Activated CD8-positive, alpha-beta memory T cell treated with anti-CD3 and anti-CD28 coated beads, Interleukin-2, amount 10 ng/mL, durations not matched to agents 7 days and 5 days (primary cell): ENCODE results near the gene BLM. TPM values are rescaled to one million over a fixed set of nuclear protein-coding genes. Genes with fewer than 3 reads are reported as not detected.

Experiments
- ATAC-seq: fragments of 150-1000 bp; cut with Tn5 transposase; one replicate; pipeline ENCODE4 v1.10.0; 2021; ENCODE audit warnings: moderate library complexity
- CTCF ChIA-PET: fragments of 350-600 bp; sonication (Branson Sonifier 250); formaldehyde crosslinking; loops from one replicate; lab custom pipeline; 2021; ENCODE audit warnings: antibody characterized with exemption; lab: Charles Lee
- DNase-seq: peaks from one replicate; pipeline ENCODE4 v3.0.0-alpha.2; 2020
- H3K27ac Mint-ChIP-seq: one replicate; pipeline ENCODE4 v1.8.0; 2021; ENCODE audit warnings: mild to moderate bottlenecking, mixed read lengths
- H3K27me3 Mint-ChIP-seq: one replicate; pipeline ENCODE4 v1.8.0; 2021; ENCODE audit warnings: mixed read lengths
- H3K36me3 Mint-ChIP-seq: one replicate; pipeline ENCODE4 v1.8.0; 2021; ENCODE audit warnings: mild to moderate bottlenecking, mixed read lengths
- H3K4me1 Mint-ChIP-seq: one replicate; pipeline ENCODE4 v1.8.0; 2021; ENCODE audit warnings: mixed read lengths
- H3K4me3 Mint-ChIP-seq: one replicate; pipeline ENCODE4 v1.8.0; 2021; ENCODE audit warnings: mild to moderate bottlenecking, moderate library complexity, mixed read lengths
- H3K9me3 Mint-ChIP-seq: one replicate; pipeline ENCODE4 v1.8.0; 2022; ENCODE audit warnings: low read depth, mixed read lengths
- total RNA-seq, 2 experiments: library from RNA; stranded (reverse); gene quantifications; one replicate each; pipeline ENCODE4 v1.2.3, GENCODE V29; 2021

BLM gene
- total RNA-seq, 2 experiments from 2014 or later = 83.4 to 92.7 TPM

GRCh38 chr15:90857883-90858443 is 140.8 kb downstream of the BLM start:
- CTCF ChIA-PET = interaction anchor here (0.8 to 1.2 kb wide), 5 partner anchors 10 to 140 kb away, joined by 3 to 4 read pairs (median 3); partner anchors contain the start of gene FURIN
- DNase-seq (no peak), ATAC-seq (no peak)
- Mint-ChIP-seq H3K27ac (peak overlapping the region; percentile 66), H3K4me1 (peaks cover 78% of the 10 kb centered on the region), H3K36me3 (peaks cover 16% of the 10 kb centered on the region), H3K9me3 (no peaks in the 10 kb centered on the region), H3K27me3 (no peaks in the 10 kb centered on the region), H3K4me3 (no peak overlapping the region)

GRCh38 chr15:90859234-90860131 is 142.3 kb downstream of the BLM start:
- Mint-ChIP-seq H3K36me3 (peaks cover 9% of the 10 kb centered on the region), H3K27ac (peak overlapping the region; percentile 79), H3K4me1 (peaks cover 76% of the 10 kb centered on the region), H3K9me3 (no peaks in the 10 kb centered on the region), H3K4me3 (no peak overlapping the region), H3K27me3 (no peaks in the 10 kb centered on the region)
- CTCF ChIA-PET = interaction anchor here (0.7 to 1.4 kb wide), 6 partner anchors 9 to 141 kb away, joined by 3 to 4 read pairs (median 3); partner anchors contain the start of gene FURIN
- DNase-seq = no peak
- no peak for ATAC-seq

- CTCF ChIA-PET = no interaction called here
- DNase-seq (no peak), ATAC-seq (no peak)
- no peak overlapping the region for H3K27ac Mint-ChIP-seq
- H3K9me3 Mint-ChIP-seq = no peaks in the 10 kb centered on the region
- no peak overlapping the region for H3K4me3 Mint-ChIP-seq
- no peaks in the 10 kb centered on the region for H3K27me3 Mint-ChIP-seq
- H3K4me1 Mint-ChIP-seq = peaks cover 67% of the 10 kb centered on the region
- H3K36me3 Mint-ChIP-seq = peaks cover 6% of the 10 kb centered on the region
Observed at GRCh38 chr15:90860450-90860849, 143.3 kb downstream of the BLM start.

GRCh38 chr15:90860942-90861675 is 144.0 kb downstream of the BLM start:
- DNase-seq (no peak), ATAC-seq (no peak)
- Mint-ChIP-seq H3K27me3 (no peaks in the 10 kb centered on the region), H3K4me3 (no peak overlapping the region), H3K4me1 (peaks cover 64% of the 10 kb centered on the region), H3K36me3 (peaks cover 6% of the 10 kb centered on the region), H3K9me3 (no peaks in the 10 kb centered on the region), H3K27ac (no peak overlapping the region)
- CTCF ChIA-PET = no interaction called here

GRCh38 chr15:90862487-90862886 is 145.3 kb downstream of the BLM start:
- H3K9me3 Mint-ChIP-seq = no peaks in the 10 kb centered on the region
- no peak for ATAC-seq
- CTCF ChIA-PET = interaction anchor here (1.6 kb wide), 1 partner anchor 48 kb away, joined by 3 read pairs; no protein-coding TSS in a partner anchor
- H3K27me3 Mint-ChIP-seq = no peaks in the 10 kb centered on the region
- peaks cover 57% of the 10 kb centered on the region for H3K4me1 Mint-ChIP-seq
- no peak overlapping the region for H3K4me3 Mint-ChIP-seq
- DNase-seq = no peak
- H3K36me3 Mint-ChIP-seq = peaks cover 6% of the 10 kb centered on the region
- no peak overlapping the region for H3K27ac Mint-ChIP-seq

- peak overlapping the region; percentile 48 for H3K27ac Mint-ChIP-seq
- H3K9me3 Mint-ChIP-seq = no peaks in the 10 kb centered on the region
- no peak overlapping the region for H3K4me3 Mint-ChIP-seq
- no peak for DNase-seq
- H3K4me1 Mint-ChIP-seq = peaks cover 54% of the 10 kb centered on the region
- peaks cover 4% of the 10 kb centered on the region for H3K36me3 Mint-ChIP-seq
- ATAC-seq = no peak
- H3K27me3 Mint-ChIP-seq = no peaks in the 10 kb centered on the region
- CTCF ChIA-PET = interaction anchor here (1.6 kb wide), 1 partner anchor 48 kb away, joined by 3 read pairs; no protein-coding TSS in a partner anchor
Observed at GRCh38 chr15:90862964-90863778, 146.0 kb downstream of the BLM start.

GRCh38 chr15:90863987-90864386 is 146.8 kb downstream of the BLM start:
- peaks cover 61% of the 10 kb centered on the region for H3K4me1 Mint-ChIP-seq
- no peak for ATAC-seq
- DNase-seq = no peak
- no peak overlapping the region for H3K4me3 Mint-ChIP-seq
- peak overlapping the region; percentile 48 for H3K27ac Mint-ChIP-seq
- H3K36me3 Mint-ChIP-seq = peaks cover 4% of the 10 kb centered on the region
- no peaks in the 10 kb centered on the region for H3K27me3 Mint-ChIP-seq
- CTCF ChIA-PET = interaction anchor here (1.6 kb wide), 1 partner anchor 49 kb away, joined by 3 read pairs; no protein-coding TSS in a partner anchor
- no peaks in the 10 kb centered on the region for H3K9me3 Mint-ChIP-seq

GRCh38 chr15:90864507-90864906 is 147.4 kb downstream of the BLM start:
- Mint-ChIP-seq H3K27me3 (no peaks in the 10 kb centered on the region), H3K4me1 (peaks cover 61% of the 10 kb centered on the region), H3K4me3 (no peak overlapping the region), H3K27ac (no peak overlapping the region), H3K9me3 (no peaks in the 10 kb centered on the region), H3K36me3 (peaks cover 2% of the 10 kb centered on the region)
- ATAC-seq = no peak
- no peak for DNase-seq
- CTCF ChIA-PET = no interaction called here

- DNase-seq (no peak), ATAC-seq (no peak)
- CTCF ChIA-PET = interaction anchor here (0.7 kb wide), 1 partner anchor 48 kb away, joined by 3 read pairs; no protein-coding TSS in a partner anchor
- Mint-ChIP-seq H3K9me3 (no peaks in the 10 kb centered on the region), H3K4me3 (no peak overlapping the region), H3K27ac (peak overlapping the region; percentile 17), H3K4me1 (peaks cover 65% of the 10 kb centered on the region), H3K36me3 (peaks cover 8% of the 10 kb centered on the region), H3K27me3 (no peaks in the 10 kb centered on the region)
Observed at GRCh38 chr15:90865702-90866101, 148.6 kb downstream of the BLM start.

Other genes with a start within 250 kb of the BLM start
- 10 to 100 TPM; 62.3 to 79.1 TPM for gene CRTC3, start 187.4 kb upstream of the BLM start, total RNA-seq
- 100 to 1,000 TPM; 487 to 625 TPM for gene FURIN, start 151.2 kb downstream of the BLM start, total RNA-seq
- 10 to 100 TPM; 55.7 to 61.2 TPM for gene FES, start 167.2 kb downstream of the BLM start, total RNA-seq
- 100 to 1,000 TPM; 174 to 183 TPM for gene MAN2A2, start 186.0 kb downstream of the BLM start, total RNA-seq
- 10 to 100 TPM; 33.2 to 39.3 TPM for gene HDDC3, start 215.2 kb downstream of the BLM start, total RNA-seq
- gene UNC45A, start 217.9 kb downstream of the BLM start, total RNA-seq = 10 to 100 TPM; 76.3 to 84.4 TPM
- gene RCCD1, start 237.5 kb downstream of the BLM start, total RNA-seq = 10 to 100 TPM; 35.4 to 50.1 TPM